IMR-90 (cell line): ENCODE results near the gene ZNF292. TPM values are rescaled to one million over a fixed set of nuclear protein-coding genes. Genes with fewer than 3 reads are reported as not detected.

Experiments used
- ATAC-seq: fragments of 200-7000 bp; cut with Tn5 transposase; 2 replicates; pipeline ENCODE4 v1.9.1; 2020; ENCODE audit warnings: low read depth, mild to moderate bottlenecking, moderate library complexity
- BruUV-seq: library from RNA; stranded (reverse); fragments of 400-500 nt; replicated peaks from 2 replicates; lab custom pipeline; 2021; lab: Mats Ljungman, UMichigan
- CTCF ChIA-PET: fragments of 300-600 bp; formaldehyde crosslinking; extraction: SDS; loops from one replicate; lab custom pipeline; 2021; ENCODE audit warnings: antibody characterized with exemption; lab: Yijun Ruan, JAX
- POLR2A ChIA-PET: fragments of 300-600 bp; sonication (Branson Sonifier 250); formaldehyde crosslinking; loops from one replicate; lab custom pipeline; 2022; ENCODE audit warnings: antibody characterized with exemption; ENCODE audit not compliant: unreplicated experiment; lab: Charles Lee
- DNase-seq: peaks from one replicate; pipeline ENCODE4 v3.0.0; 2013
- H2AFZ ChIP-seq: replicated peaks from 2 replicates; pipeline ENCODE3; 2013; ENCODE audit warnings: low read length, mild to moderate bottlenecking; ENCODE audit not compliant: poor library complexity
- H2AK5ac ChIP-seq: 2 replicates; pipeline ENCODE4 v1.6.1; 2013; ENCODE audit warnings: low read depth, low read length, inconsistent platforms
- H2AK9ac ChIP-seq: replicated peaks from 2 replicates; pipeline ENCODE3; 2013; ENCODE audit warnings: mild to moderate bottlenecking, low read depth, low read length, moderate library complexity; ENCODE audit not compliant: poor library complexity
- H2BK120ac ChIP-seq: 2 replicates; pipeline ENCODE4 v1.6.1; 2013; ENCODE audit warnings: low read depth, low read length, inconsistent platforms
- H2BK15ac ChIP-seq: 3 replicates; pipeline ENCODE4 v1.6.1; 2013; ENCODE audit warnings: low read depth, low read length, inconsistent platforms
- H2BK20ac ChIP-seq: 2 replicates; pipeline ENCODE4 v1.6.1; 2013; ENCODE audit warnings: low read depth, mild to moderate bottlenecking, inconsistent platforms, low read length, moderate library complexity
- H2BK5ac ChIP-seq: 2 replicates; pipeline ENCODE4 v1.6.1; 2013; ENCODE audit warnings: mild to moderate bottlenecking, low read depth, low read length, inconsistent platforms; ENCODE audit not compliant: poor library complexity, severe bottlenecking
- H3K14ac ChIP-seq: replicated peaks from 2 replicates; pipeline ENCODE4 v1.6.1; 2013; ENCODE audit warnings: low read depth, low read length, inconsistent platforms
- H3K18ac ChIP-seq: 2 replicates; pipeline ENCODE4 v1.6.1; 2013; ENCODE audit warnings: low read depth, low read length, control low read depth
- H3K23ac ChIP-seq: 2 replicates; pipeline ENCODE4 v1.6.1; 2013; ENCODE audit warnings: low read depth, low read length, inconsistent platforms
- H3K27ac ChIP-seq: 2 replicates; pipeline ENCODE4 v1.5.1; 2013; ENCODE audit warnings: mild to moderate bottlenecking, control low read depth, low read length; ENCODE audit not compliant: insufficient read depth
- H3K27me3 ChIP-seq: 2 replicates; pipeline ENCODE4 v1.6.1; 2013; ENCODE audit warnings: low read length; ENCODE audit not compliant: control insufficient read depth, insufficient read depth
- H3K36me3 ChIP-seq: 2 replicates; pipeline ENCODE4 v1.6.1; 2013; ENCODE audit warnings: low read length, mixed read lengths; ENCODE audit not compliant: control insufficient read depth, insufficient read depth
- H3K4ac ChIP-seq: 2 replicates; pipeline ENCODE4 v1.6.1; 2013; ENCODE audit warnings: low read depth, low read length, inconsistent platforms
- H3K4me1 ChIP-seq: 2 replicates; pipeline ENCODE4 v1.6.1; 2013; ENCODE audit warnings: low read length, mixed read lengths; ENCODE audit not compliant: control insufficient read depth, insufficient read depth
- H3K4me2 ChIP-seq: 2 replicates; pipeline ENCODE4 v1.6.1; 2013; ENCODE audit warnings: low read depth, mild to moderate bottlenecking, control low read depth, low read length, moderate library complexity
- H3K4me3 ChIP-seq: 2 replicates; pipeline ENCODE4 v1.5.1; 2013; ENCODE audit warnings: low read depth, mild to moderate bottlenecking, control low read depth, low read length, moderate library complexity; ENCODE audit not compliant: insufficient read depth
- H3K56ac ChIP-seq: 2 replicates; pipeline ENCODE4 v1.6.1; 2013; ENCODE audit warnings: low read length, inconsistent platforms; ENCODE audit not compliant: insufficient read depth; ENCODE audit errors: extremely low read depth
- H3K79me1 ChIP-seq, 2 experiments: 2 replicates each; pipeline ENCODE4 v1.6.1; 2013; ENCODE audit warnings: low read length in 2 of 2, inconsistent platforms in 1 of 2, low read depth in 1 of 2
- H3K9ac ChIP-seq: 2 replicates; pipeline ENCODE4 v1.6.1; 2013; ENCODE audit warnings: low read depth, low read length, control low read depth
- H3K9me1 ChIP-seq: 2 replicates; pipeline ENCODE4 v1.6.1; 2013; ENCODE audit warnings: low read length, inconsistent platforms; ENCODE audit not compliant: insufficient read depth
- H3K9me3 ChIP-seq: 2 replicates; pipeline ENCODE4 v1.6.1; 2013; ENCODE audit warnings: low read length; ENCODE audit not compliant: control insufficient read depth, insufficient read depth
- H4K20me1 ChIP-seq: 2 replicates; pipeline ENCODE4 v1.6.1; 2013; ENCODE audit warnings: low read length, inconsistent platforms; ENCODE audit not compliant: insufficient read depth
- H4K5ac ChIP-seq: 2 replicates; pipeline ENCODE4 v1.6.1; 2013; ENCODE audit warnings: mild to moderate bottlenecking, low read depth, low read length, control low read depth
- H4K8ac ChIP-seq, 2 experiments: 2 replicates each; pipeline ENCODE4 v1.6.1; 2013; ENCODE audit warnings: low read depth in 2 of 2, low read length in 2 of 2, control low read depth in 1 of 2, inconsistent platforms in 1 of 2
- H4K91ac ChIP-seq: 2 replicates; pipeline ENCODE4 v1.6.1; 2013; ENCODE audit warnings: low read depth, low read length, inconsistent platforms; ENCODE audit not compliant: insufficient read depth
- CEBPB ChIP-seq: IDR thresholded peaks from 2 replicates; pipeline ENCODE4 v1.6.1; 2012; ENCODE audit warnings: low read depth, low read length, improper control_type of control experiment
- WGBS, 2 experiments: methylation state at CpG; one replicate each; pipeline versions ENCODE4 v1.1.5 to v1.1.7; 2013; ENCODE audit warnings: missing lambda C conversion rate in 2 of 2; ENCODE audit not compliant: insufficient read length in 1 of 2; ENCODE audit errors: extremely low coverage in 2 of 2; 5-methylcytosine and 5-hydroxymethylcytosine counted together
- dilution Hi-C: fragments of 300-500 bp; cut with HindIII; formaldehyde crosslinking; loops from one replicate; pipeline ENCODE4 v1.14.3; 2018; ENCODE audit warnings: low sequenced_read_pairs; ENCODE audit not compliant: unreplicated experiment
- in situ Hi-C: fragments of 300-500 bp; cut with MboI; formaldehyde crosslinking; loops from 3 replicates; pipeline ENCODE4 v1.14.3; 2019; ENCODE audit warnings: low sequenced_read_pairs, inconsistent platforms, mixed read lengths
- intact Hi-C: fragments of 100-400 bp; cut with micrococcal nuclease; formaldehyde crosslinking; loops from 2 replicates; pipeline ENCODE4 v1.10.0; 2022
- polyA plus RNA-seq, 3 experiments: library from polyadenylated mRNA; depleted of rRNA; stranded (reverse); fragments of >200 nt; gene quantifications; 2 replicates each; pipeline ENCODE4 v1.2.3, GENCODE V29; 2012; ENCODE audit warnings: low replicate concordance in 1 of 3
- total RNA-seq: library from RNA; depleted of rRNA; stranded (reverse); fragments of >200 nt; gene quantifications from 2 replicates; pipeline ENCODE4 v1.2.3, GENCODE V29; 2012

The ZNF292 gene
- total and polyA plus RNA-seq, 2 of the 4 experiments (the other 2 are of a cell fraction), result 5.5 to 28.3 TPM

DNA sequence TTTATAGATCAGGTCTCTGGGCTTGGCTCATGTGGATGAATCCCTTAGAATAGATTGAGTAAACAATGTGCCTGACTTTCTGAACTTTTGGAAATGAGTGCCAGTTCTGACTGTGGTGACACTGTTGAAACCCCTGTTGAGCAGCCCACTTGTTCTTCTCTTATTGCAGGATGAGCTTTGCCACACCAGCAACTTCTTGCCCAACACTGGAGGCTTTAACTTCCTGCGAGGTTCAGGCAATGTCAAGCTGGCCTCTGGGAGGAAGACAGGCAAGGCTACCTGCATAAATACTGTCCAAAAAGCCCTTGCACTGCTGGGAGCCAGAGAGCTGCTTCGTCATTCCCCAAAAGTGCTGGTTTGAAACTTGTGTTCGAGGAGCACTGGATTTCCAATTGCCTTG lies 134.2 kb downstream of the ZNF292 start:
- no peak overlapping the region for H2BK20ac ChIP-seq
- H2AK5ac ChIP-seq, result no peak overlapping the region
- no peak overlapping the region for H3K9ac ChIP-seq
- H3K79me1 ChIP-seq, result no peaks in the 10 kb centered on the region
- no peak overlapping the region for H3K14ac ChIP-seq
- H3K4me2 ChIP-seq, result no peak overlapping the region
- H2AK9ac ChIP-seq, result no peak overlapping the region
- H3K36me3 ChIP-seq, result no peaks in the 10 kb centered on the region
- no peak overlapping the region for H2AFZ ChIP-seq
- H3K4ac ChIP-seq, result no peak overlapping the region
- no peak overlapping the region for H3K23ac ChIP-seq
- H3K27ac ChIP-seq, result no peak overlapping the region
- no TSS peak for BruUV-seq
- no peak overlapping the region for H4K5ac ChIP-seq
- ATAC-seq, result no peak
- dilution Hi-C loops, result no loop called here
- H4K91ac ChIP-seq, result no peak overlapping the region
- no peak overlapping the region for H2BK5ac ChIP-seq
- no peaks in the 10 kb centered on the region for H3K9me3 ChIP-seq
- no peak overlapping the region for H3K18ac ChIP-seq
- no peak overlapping the region for H4K8ac ChIP-seq
- no peak overlapping the region for H3K56ac ChIP-seq
- H4K20me1 ChIP-seq, result no peaks in the 10 kb centered on the region
- ChIA-PET POLR2A (no interaction called here), CTCF (no interaction called here)
- in situ Hi-C loops, result no loop called here
- H3K27me3 ChIP-seq, result peaks cover 10% of the 10 kb centered on the region
- 83% methylated on average over 1 of the region's 3 CpGs; no CpG with 5 or more reads in 1 of the 2 experiments for WGBS, 2 experiments
- no peaks in the 10 kb centered on the region for H3K4me1 ChIP-seq
- no peak overlapping the region for H2BK120ac ChIP-seq
- no peaks in the 10 kb centered on the region for H3K9me1 ChIP-seq
- no peak for DNase-seq
- intact Hi-C loops, result no loop called here
- no peak for TF ChIP-seq CEBPB
- no peak overlapping the region for H2BK15ac ChIP-seq
- no peak overlapping the region for H3K4me3 ChIP-seq
